Measurements from ENCODE around the gene LRP1B. TPM values are rescaled to one million over a fixed set of nuclear protein-coding genes. Genes with fewer than 3 reads are reported as not detected.

Gene LRP1B
- total and polyA plus RNA-seq, 2 donors (not counting 1 experiment from before 2014, with no cell fraction given), result under 0.01 to 0.01 TPM

GRCh38 chr2:142061733-142062132 lies 69.1 kb downstream of the LRP1B start:
- Histone ChIP-seq H3K4me1 (ENCODE audit: control insufficient read depth, extremely low read depth, insufficient read depth, low read length) (no peaks in the 10 kb centered on the region), H3K9me3 (ENCODE audit: control insufficient read depth, insufficient read depth, low read depth, low read length) (no peaks in the 10 kb centered on the region), H3K79me2 (ENCODE audit: control insufficient read depth, insufficient read depth, low read length) (no peaks in the 10 kb centered on the region), H3K27ac (ENCODE audit: insufficient read depth, low read length) (no peak overlapping the region), H3K36me3 (ENCODE audit: control insufficient read depth, insufficient read depth, low read length) (no peaks in the 10 kb centered on the region), H3K9ac (ENCODE audit: insufficient read depth, low read length) (no peak overlapping the region), H4K20me1 (ENCODE audit: control insufficient read depth, extremely low read depth, insufficient read depth, low read length) (no peaks in the 10 kb centered on the region), H3K27me3 (ENCODE audit: control insufficient read depth, insufficient read depth, low read length) (no peaks in the 10 kb centered on the region), H2AFZ (ENCODE audit: low read length) (no peak overlapping the region), H3K4me3 (replicated peaks in 1 of 4; ENCODE audit: control extremely low read depth in 1 of 4, insufficient read depth in 1 of 4, low read depth in 3 of 4, low read length in 4 of 4) (no peak overlapping the region), H3K4me2 (ENCODE audit: extremely low read depth, insufficient read depth, low read length) (no peak overlapping the region)
- DNase-seq (ENCODE audit: low read depth in 2 of 2), result no peak
- TF ChIP-seq, protein P1, sequence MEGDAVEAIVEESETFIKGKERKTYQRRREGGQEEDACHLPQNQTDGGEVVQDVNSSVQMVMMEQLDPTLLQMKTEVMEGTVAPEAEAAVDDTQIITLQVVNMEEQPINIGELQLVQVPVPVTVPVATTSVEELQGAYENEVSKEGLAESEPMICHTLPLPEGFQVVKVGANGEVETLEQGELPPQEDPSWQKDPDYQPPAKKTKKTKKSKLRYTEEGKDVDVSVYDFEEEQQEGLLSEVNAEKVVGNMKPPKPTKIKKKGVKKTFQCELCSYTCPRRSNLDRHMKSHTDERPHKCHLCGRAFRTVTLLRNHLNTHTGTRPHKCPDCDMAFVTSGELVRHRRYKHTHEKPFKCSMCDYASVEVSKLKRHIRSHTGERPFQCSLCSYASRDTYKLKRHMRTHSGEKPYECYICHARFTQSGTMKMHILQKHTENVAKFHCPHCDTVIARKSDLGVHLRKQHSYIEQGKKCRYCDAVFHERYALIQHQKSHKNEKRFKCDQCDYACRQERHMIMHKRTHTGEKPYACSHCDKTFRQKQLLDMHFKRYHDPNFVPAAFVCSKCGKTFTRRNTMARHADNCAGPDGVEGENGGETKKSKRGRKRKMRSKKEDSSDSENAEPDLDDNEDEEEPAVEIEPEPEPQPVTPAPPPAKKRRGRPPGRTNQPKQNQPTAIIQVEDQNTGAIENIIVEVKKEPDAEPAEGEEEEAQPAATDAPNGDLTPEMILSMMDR (conservative IDR thresholded peaks at IDR 0.05 in 1 of 2, IDR thresholded peaks at IDR 0.05 in 1 of 2; ENCODE audit: low read depth in 1 of 2, low read length in 2 of 2), result no peak
- TF ChIP-seq EZH2 (IDR thresholded peaks at IDR 0.05; ENCODE audit: low read length, missing control alignments), result no peak

DNA sequence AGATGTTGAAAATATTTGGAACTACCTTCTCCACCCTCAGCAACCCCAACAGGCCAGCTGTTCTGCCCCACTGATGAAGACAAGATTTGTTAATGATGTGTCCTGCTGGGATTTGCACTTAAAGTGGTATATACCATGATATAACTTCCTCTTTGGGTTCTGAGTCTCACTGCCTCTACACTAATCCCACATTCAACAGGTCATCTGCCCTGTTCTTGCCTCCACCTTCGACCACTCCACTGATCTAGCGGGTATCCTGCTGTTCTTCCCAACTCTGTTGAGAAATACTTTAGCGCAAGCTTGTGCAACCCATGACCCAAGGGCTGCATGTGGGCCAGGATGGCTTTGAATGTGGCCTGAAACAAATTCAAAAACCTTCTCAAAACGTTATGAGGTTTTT lies 72.7 kb downstream of the LRP1B start:
- DNase-seq (ENCODE audit: low read depth in 2 of 2), result no peak
- no peak overlapping the region for H3K27ac ChIP-seq (ENCODE audit: insufficient read depth, low read length)
- TF ChIP-seq, protein P1 (conservative IDR thresholded peaks at IDR 0.05 in 1 of 2, IDR thresholded peaks at IDR 0.05 in 1 of 2; ENCODE audit: low read depth in 1 of 2, low read length in 2 of 2), result no peak
- no peak for TF ChIP-seq EZH2 (IDR thresholded peaks at IDR 0.05; ENCODE audit: low read length, missing control alignments)

GRCh38 chr2:142056784-142057183 lies 74.0 kb downstream of the LRP1B start:
- DNase-seq (ENCODE audit: low read depth in 2 of 2), result no peak
- Histone ChIP-seq H3K36me3 (ENCODE audit: control insufficient read depth, insufficient read depth, low read length) (no peaks in the 10 kb centered on the region), H2AFZ (ENCODE audit: low read length) (no peak overlapping the region), H4K20me1 (ENCODE audit: control insufficient read depth, extremely low read depth, insufficient read depth, low read length) (no peaks in the 10 kb centered on the region), H3K27me3 (ENCODE audit: control insufficient read depth, insufficient read depth, low read length) (no peaks in the 10 kb centered on the region), H3K27ac (ENCODE audit: insufficient read depth, low read length) (no peak overlapping the region), H3K4me1 (ENCODE audit: control insufficient read depth, extremely low read depth, insufficient read depth, low read length) (no peaks in the 10 kb centered on the region), H3K9ac (ENCODE audit: insufficient read depth, low read length) (no peak overlapping the region), H3K4me3 (replicated peaks in 1 of 4; ENCODE audit: control extremely low read depth in 1 of 4, insufficient read depth in 1 of 4, low read depth in 3 of 4, low read length in 4 of 4) (no peak overlapping the region), H3K9me3 (ENCODE audit: control insufficient read depth, insufficient read depth, low read depth, low read length) (no peaks in the 10 kb centered on the region), H3K79me2 (ENCODE audit: control insufficient read depth, insufficient read depth, low read length) (no peaks in the 10 kb centered on the region), H3K4me2 (ENCODE audit: extremely low read depth, insufficient read depth, low read length) (no peak overlapping the region)
- no peak for TF ChIP-seq EZH2 (IDR thresholded peaks at IDR 0.05; ENCODE audit: low read length, missing control alignments)
- TF ChIP-seq, protein P1 (conservative IDR thresholded peaks at IDR 0.05 in 1 of 2, IDR thresholded peaks at IDR 0.05 in 1 of 2; ENCODE audit: low read depth in 1 of 2, low read length in 2 of 2), result no peak

More for the DNA sequence above, 72.7 kb downstream of the LRP1B start:
- Histone ChIP-seq H3K4me1 (ENCODE audit: control insufficient read depth, extremely low read depth, insufficient read depth, low read length) (no peaks in the 10 kb centered on the region), H3K9me3 (ENCODE audit: control insufficient read depth, insufficient read depth, low read depth, low read length) (no peaks in the 10 kb centered on the region), H3K27me3 (ENCODE audit: control insufficient read depth, insufficient read depth, low read length) (no peaks in the 10 kb centered on the region), H3K4me3 (replicated peaks in 1 of 4; ENCODE audit: control extremely low read depth in 1 of 4, insufficient read depth in 1 of 4, low read depth in 3 of 4, low read length in 4 of 4) (no peak overlapping the region), H3K36me3 (ENCODE audit: control insufficient read depth, insufficient read depth, low read length) (no peaks in the 10 kb centered on the region), H3K4me2 (ENCODE audit: extremely low read depth, insufficient read depth, low read length) (no peak overlapping the region), H3K9ac (ENCODE audit: insufficient read depth, low read length) (no peak overlapping the region), H3K79me2 (ENCODE audit: control insufficient read depth, insufficient read depth, low read length) (no peaks in the 10 kb centered on the region), H4K20me1 (ENCODE audit: control insufficient read depth, extremely low read depth, insufficient read depth, low read length) (no peaks in the 10 kb centered on the region), H2AFZ (ENCODE audit: low read length) (no peak overlapping the region)

Data from fibroblast of lung (primary cell).